Brain microvascular endothelial cell (primary cell): ENCODE measurements around the gene OR10H5.
"Not testable (repeated sequence)": the region's sequence is repeated elsewhere in the genome, so short reads cannot be mapped to it uniquely, and the experiment has no call there.

Experiments
- DNase-seq: peaks from one replicate; pipeline ENCODE4 v3.0.0-alpha.2; 2020
- H3K27ac ChIP-seq: fragments of 250-450 bp; sonication (Bioruptor Pico); 2 replicates; pipeline ENCODE4 v1.5.1; 2020; ENCODE audit warnings: mild to moderate bottlenecking, moderate library complexity
- H3K27me3 ChIP-seq: fragments of 250-450 bp; sonication (Bioruptor Pico); replicated peaks from 2 replicates; pipeline ENCODE4 v1.5.1; 2020; ENCODE audit warnings: mild to moderate bottlenecking
- H3K36me3 ChIP-seq: fragments of 250-450 bp; sonication (Bioruptor Pico); replicated peaks from 2 replicates; pipeline ENCODE4 v1.5.1; 2020; ENCODE audit warnings: mild to moderate bottlenecking
- H3K4me3 ChIP-seq: 2 replicates; pipeline ENCODE4 v1.5.1; 2011; ENCODE audit warnings: low read depth, mild to moderate bottlenecking, control low read depth, low read length, moderate library complexity
- CTCF ChIP-seq: IDR thresholded peaks from 2 replicates; pipeline ENCODE4 v1.5.1; 2011; ENCODE audit warnings: low read depth, mild to moderate bottlenecking, moderate library complexity, low read length, control low read depth, inconsistent platforms; ENCODE audit errors: missing control alignments
- in situ Hi-C: cut with HindIII; loops from 2 replicates; pipeline ENCODE4 v1.10.0; 2017; ENCODE audit warnings: low sequenced_read_pairs, low pct_ligation_motif_present

Gene OR10H5

GRCh38 chr19:15825753-15826152, 38.3 kb downstream of the OR10H5 start:
- DNase-seq = no peak
- no peak overlapping the region for H3K27ac ChIP-seq
- no peak for TF ChIP-seq CTCF
- in situ Hi-C loops = no loop called here
- H3K27me3 ChIP-seq = no peaks in the 10 kb centered on the region
- H3K4me3 ChIP-seq = no peak overlapping the region
- no peaks in the 10 kb centered on the region for H3K36me3 ChIP-seq

- TF ChIP-seq CTCF = no peak
- Histone ChIP-seq H3K36me3 (no peaks in the 10 kb centered on the region), H3K27me3 (no peaks in the 10 kb centered on the region), H3K4me3 (no peak overlapping the region), H3K27ac (no peak overlapping the region)
- no peak for DNase-seq
- in situ Hi-C loops = no loop called here
Observed at GRCh38 chr19:15828121-15828610, 40.7 kb downstream of the OR10H5 start.

GRCh38 chr19:15828611-15829305, 41.3 kb downstream of the OR10H5 start:
- DNase-seq, H3K27me3 ChIP-seq, H3K27ac ChIP-seq, in situ Hi-C loops, H3K36me3 ChIP-seq, H3K4me3 ChIP-seq: not testable (repeated sequence)

GRCh38 chr19:15829306-15829698, 41.8 kb downstream of the OR10H5 start:
- Histone ChIP-seq H3K4me3 (no peak overlapping the region), H3K36me3 (no peaks in the 10 kb centered on the region), H3K27ac (no peak overlapping the region), H3K27me3 (no peaks in the 10 kb centered on the region)
- TF ChIP-seq CTCF = no peak
- in situ Hi-C loops = no loop called here
- no peak for DNase-seq

GRCh38 chr19:15829786-15830185, 42.3 kb downstream of the OR10H5 start:
- H3K27ac ChIP-seq = no peak overlapping the region
- no peak for TF ChIP-seq CTCF
- no peaks in the 10 kb centered on the region for H3K36me3 ChIP-seq
- no peaks in the 10 kb centered on the region for H3K27me3 ChIP-seq
- in situ Hi-C loops = no loop called here
- DNase-seq = no peak
- H3K4me3 ChIP-seq = no peak overlapping the region

- no peaks in the 10 kb centered on the region for H3K27me3 ChIP-seq
- no peak for TF ChIP-seq CTCF
Observed at GRCh38 chr19:15831626-15832025, 44.2 kb downstream of the OR10H5 start.

GRCh38 chr19:15834232-15834631, 46.8 kb downstream of the OR10H5 start:
- H3K4me3 ChIP-seq, H3K36me3 ChIP-seq, DNase-seq, H3K27ac ChIP-seq, H3K27me3 ChIP-seq, in situ Hi-C loops: not testable (repeated sequence)

More at GRCh38 chr19:15831626-15832025, 44.2 kb downstream of the OR10H5 start:
- no peaks in the 10 kb centered on the region for H3K36me3 ChIP-seq
- in situ Hi-C loops = no loop called here
- no peak overlapping the region for H3K27ac ChIP-seq
- no peak for DNase-seq
- no peak overlapping the region for H3K4me3 ChIP-seq

GRCh38 chr19:15835565-15836329, 48.3 kb downstream of the OR10H5 start:
- peak overlapping the region; percentile 64 for H3K4me3 ChIP-seq
- DNase-seq, H3K27me3 ChIP-seq, H3K27ac ChIP-seq, H3K36me3 ChIP-seq, in situ Hi-C loops: not testable (repeated sequence)
